Measurements from ENCODE around the gene MAP2. TPM values are rescaled to one million over a fixed set of nuclear protein-coding genes. Genes with fewer than 3 reads are reported as not detected.

The MAP2 gene, protein sequence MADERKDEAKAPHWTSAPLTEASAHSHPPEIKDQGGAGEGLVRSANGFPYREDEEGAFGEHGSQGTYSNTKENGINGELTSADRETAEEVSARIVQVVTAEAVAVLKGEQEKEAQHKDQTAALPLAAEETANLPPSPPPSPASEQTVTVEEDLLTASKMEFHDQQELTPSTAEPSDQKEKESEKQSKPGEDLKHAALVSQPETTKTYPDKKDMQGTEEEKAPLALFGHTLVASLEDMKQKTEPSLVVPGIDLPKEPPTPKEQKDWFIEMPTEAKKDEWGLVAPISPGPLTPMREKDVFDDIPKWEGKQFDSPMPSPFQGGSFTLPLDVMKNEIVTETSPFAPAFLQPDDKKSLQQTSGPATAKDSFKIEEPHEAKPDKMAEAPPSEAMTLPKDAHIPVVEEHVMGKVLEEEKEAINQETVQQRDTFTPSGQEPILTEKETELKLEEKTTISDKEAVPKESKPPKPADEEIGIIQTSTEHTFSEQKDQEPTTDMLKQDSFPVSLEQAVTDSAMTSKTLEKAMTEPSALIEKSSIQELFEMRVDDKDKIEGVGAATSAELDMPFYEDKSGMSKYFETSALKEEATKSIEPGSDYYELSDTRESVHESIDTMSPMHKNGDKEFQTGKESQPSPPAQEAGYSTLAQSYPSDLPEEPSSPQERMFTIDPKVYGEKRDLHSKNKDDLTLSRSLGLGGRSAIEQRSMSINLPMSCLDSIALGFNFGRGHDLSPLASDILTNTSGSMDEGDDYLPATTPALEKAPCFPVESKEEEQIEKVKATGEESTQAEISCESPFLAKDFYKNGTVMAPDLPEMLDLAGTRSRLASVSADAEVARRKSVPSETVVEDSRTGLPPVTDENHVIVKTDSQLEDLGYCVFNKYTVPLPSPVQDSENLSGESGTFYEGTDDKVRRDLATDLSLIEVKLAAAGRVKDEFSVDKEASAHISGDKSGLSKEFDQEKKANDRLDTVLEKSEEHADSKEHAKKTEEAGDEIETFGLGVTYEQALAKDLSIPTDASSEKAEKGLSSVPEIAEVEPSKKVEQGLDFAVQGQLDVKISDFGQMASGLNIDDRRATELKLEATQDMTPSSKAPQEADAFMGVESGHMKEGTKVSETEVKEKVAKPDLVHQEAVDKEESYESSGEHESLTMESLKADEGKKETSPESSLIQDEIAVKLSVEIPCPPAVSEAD (N-terminal part only)
- polyA plus RNA-seq (ENCODE audit: insufficient read depth in 1 of 5, insufficient read length in 5 of 5, low replicate concordance in 1 of 5), result 10 to 100 TPM in 3 of 5 donors, 1 to 10 TPM in 2; 5.9 to 13.5 (median 10.4) TPM
- long read RNA-seq, donor 1, result 0 reads
- long read RNA-seq, donor 2, result 0 reads
- long read RNA-seq, donor 3, result 0 reads
- long read RNA-seq, donor 4, result 0 reads
- long read RNA-seq, donor 5, result 0 reads
- long read RNA-seq, donor 6, result 0 reads
- long read RNA-seq, donor 7, result 0 reads
- long read RNA-seq, donor 8, result 0 reads

- peak; percentile 77 to 80 for DNase-seq
Observed at GRCh38 chr2:209423562-209424198, at the start of gene MAP2. Gene MAP2, plus strand, starts transcription at chr2:209424047. Its CDS starts 229,124 bp downstream, at chr2:209653171.

DNA sequence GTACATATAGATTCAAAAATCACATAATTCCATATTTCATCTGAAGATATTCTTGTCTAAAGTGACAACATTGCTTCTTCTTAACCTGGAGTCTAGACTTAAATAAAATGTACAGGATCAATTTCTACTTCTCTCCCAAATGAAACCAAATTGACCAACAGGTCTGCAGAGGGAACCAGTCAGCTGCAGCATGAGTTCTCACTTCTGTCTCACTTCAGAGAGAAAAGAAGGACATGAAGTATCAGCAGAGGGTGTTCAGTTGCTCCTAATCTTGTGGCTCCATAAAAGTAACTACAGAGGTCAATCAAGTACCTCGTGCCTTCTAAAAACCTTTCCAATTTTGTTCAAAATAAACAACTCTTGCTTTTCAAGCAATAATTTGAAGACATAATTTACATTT, 47.2 kb upstream of the MAP2 start:
- no peak for DNase-seq

DNA sequence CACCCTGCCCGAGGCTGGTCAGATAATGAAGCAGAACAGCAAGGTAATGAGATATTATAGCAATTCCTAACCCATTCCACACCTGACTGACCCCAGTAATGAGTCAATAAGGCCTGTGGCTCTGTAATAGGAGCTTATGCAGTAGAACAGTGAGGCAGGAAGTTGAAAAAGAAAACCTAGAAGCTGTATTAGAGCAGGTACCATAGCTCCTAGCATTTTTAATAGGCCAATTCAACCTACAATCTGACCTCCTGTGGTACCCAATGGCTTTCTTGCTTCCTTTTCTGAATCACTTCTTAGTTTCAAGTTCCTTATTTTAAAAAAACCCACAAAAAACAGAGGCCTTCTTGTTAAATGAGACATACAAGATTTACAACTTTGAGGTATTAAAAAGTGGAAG, 43.6 kb upstream of the MAP2 start:
- DNase-seq, result no peak

DNA sequence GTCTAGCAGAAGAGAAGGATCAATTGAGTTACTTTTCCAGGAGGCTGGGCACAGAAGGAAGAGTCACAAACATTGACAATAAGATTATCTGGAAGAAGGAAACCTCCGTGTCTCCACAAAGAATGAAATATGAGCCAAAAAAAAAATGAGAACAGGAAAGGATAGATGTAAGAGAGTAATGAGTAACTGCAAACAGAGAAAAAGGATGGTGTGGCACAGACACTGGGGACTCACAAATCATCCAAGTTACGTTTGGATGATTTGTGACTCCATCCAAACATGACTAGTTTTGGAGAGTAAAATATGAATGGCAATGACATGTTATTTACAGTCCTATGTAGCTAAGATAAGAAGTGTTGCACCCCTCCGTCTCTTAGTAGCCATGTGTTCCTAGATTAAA, 42.8 kb upstream of the MAP2 start:
- no peak for DNase-seq

DNA sequence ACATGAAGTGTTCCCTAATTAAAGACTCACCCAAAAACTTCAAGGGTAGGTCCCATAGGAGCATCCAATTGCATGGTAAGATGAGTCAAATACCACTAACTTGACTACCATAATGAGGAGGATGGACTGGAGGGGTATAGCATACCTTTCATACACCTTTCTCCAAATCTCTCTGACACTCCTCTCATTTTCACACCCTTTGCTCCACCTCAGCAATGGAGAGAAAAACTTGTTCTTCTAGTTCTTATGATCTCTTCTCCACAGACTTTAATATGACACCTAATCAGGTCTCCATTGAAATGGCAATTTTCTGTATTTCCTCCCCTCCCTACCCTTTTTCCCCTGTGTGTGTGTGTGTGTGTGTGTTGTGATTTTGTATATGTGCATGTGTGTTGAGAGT, 41.1 kb upstream of the MAP2 start:
- DNase-seq, result no peak

GRCh38 chr2:209383212-209383611, 40.6 kb upstream of the MAP2 start:
- no peak for DNase-seq

DNA sequence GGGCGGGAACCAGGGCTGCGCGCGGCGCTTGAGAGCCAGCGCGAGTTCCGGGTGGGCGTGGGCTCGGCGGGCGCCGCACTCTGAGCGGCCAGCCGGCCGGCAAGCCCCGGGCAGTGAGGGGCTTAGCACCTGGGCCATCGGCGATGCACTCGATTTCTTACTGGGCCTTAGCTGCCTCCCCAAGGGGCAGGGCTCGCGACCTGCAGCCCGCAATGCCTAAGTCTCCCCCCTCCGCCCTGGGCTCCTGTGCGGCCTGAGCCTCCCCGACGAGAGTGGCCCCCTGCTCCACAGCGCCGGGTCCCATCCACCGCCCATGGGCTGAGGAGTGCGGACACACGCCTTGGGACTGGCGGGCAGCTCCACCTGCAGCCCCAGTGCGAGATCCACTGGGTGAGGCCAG, 36.5 kb upstream of the MAP2 start:
- no peak for DNase-seq

- DNase-seq, result no peak
Observed at GRCh38 chr2:209388446-209389037, 35.3 kb upstream of the MAP2 start.

GRCh38 chr2:209389171-209389618, 34.7 kb upstream of the MAP2 start:
- DNase-seq, result no peak

GRCh38 chr2:209390839-209391238, 33.0 kb upstream of the MAP2 start:
- DNase-seq, result no peak

- no peak for DNase-seq
Observed at GRCh38 chr2:209391776-209392401, 32.0 kb upstream of the MAP2 start.

- DNase-seq, result no peak
Observed at GRCh38 chr2:209395229-209395628, 28.6 kb upstream of the MAP2 start.

DNA sequence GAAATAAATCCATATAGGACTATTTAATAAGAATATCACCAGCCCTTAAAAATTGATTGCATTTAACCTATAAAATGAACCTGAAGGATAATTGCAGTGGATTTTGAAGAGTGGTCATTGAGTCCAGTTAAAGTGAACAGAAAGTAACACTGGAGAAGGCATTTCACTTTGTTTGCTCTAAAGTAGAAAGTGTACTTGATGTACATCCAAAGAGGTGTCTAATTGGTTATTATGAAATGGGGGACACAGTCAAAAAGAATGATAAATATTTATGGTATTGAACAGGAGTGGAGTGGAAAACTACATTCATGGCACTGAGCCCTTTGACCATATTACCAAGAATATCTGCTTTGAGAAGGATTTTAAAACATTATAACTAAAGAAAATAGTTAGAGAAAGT, 28.2 kb upstream of the MAP2 start:
- DNase-seq, result no peak

- DNase-seq, result no peak
Observed at GRCh38 chr2:209398463-209398862, 25.4 kb upstream of the MAP2 start.

GRCh38 chr2:209401788-209402187, 22.1 kb upstream of the MAP2 start:
- DNase-seq, result no peak

GRCh38 chr2:209411296-209411695, 12.6 kb upstream of the MAP2 start:
- DNase-seq, result no peak

GRCh38 chr2:209411718-209412117, 12.1 kb upstream of the MAP2 start:
- DNase-seq, result no peak

- DNase-seq, result no peak
Observed at GRCh38 chr2:209413311-209414014, 10.4 kb upstream of the MAP2 start.

GRCh38 chr2:209416913-209417312, 6.9 kb upstream of the MAP2 start:
- no peak for DNase-seq

Measured in right lung (tissue), 10 donors.